ENCODE data around the gene NECAP2.
A peak's percentile ranks its signal among the peaks of the same experiment; 100 is the strongest.

The NECAP2 gene, protein sequence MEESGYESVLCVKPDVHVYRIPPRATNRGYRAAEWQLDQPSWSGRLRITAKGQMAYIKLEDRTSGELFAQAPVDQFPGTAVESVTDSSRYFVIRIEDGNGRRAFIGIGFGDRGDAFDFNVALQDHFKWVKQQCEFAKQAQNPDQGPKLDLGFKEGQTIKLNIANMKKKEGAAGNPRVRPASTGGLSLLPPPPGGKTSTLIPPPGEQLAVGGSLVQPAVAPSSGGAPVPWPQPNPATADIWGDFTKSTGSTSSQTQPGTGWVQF

DNA sequence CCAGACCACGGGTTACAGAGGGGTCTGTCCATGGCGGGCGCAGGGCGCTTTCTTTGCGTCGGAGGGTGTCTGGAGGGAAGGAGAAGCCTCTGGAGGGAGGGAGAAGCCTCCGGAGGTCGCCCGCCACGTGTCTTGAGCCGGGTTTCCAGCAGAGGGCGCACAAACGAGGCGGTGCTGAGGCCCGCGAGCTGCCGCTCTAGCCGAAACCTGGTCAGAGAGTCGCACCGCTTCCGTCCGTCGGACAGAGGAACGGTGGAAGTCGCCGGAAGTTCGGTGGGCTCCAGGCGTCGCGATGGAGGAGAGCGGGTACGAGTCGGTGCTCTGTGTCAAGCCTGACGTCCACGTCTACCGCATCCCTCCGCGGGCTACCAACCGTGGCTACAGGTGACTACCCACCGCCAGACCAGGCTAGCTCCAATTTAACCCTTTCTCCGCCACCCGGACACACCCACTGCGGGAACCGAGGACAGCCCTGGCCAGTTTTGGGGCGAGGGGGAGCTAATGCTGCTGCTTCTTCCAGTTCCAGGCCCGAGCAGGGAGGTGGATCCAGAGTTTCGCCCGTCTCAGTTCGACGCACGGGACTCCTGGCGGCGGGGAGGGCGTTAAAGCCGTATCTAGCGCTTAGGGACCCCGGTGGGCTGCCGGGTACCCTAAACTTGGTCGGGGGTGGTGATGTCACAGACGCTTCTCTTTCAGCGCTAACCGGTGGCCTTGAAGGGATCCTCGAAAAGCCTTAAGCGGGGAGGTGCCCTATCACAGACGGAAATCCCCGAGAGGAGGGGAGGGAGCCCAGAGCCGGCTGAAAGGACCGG, at the start of gene NECAP2:
Gene NECAP2 (plus strand): TSS at position 255 of the 812 bp plus-strand sequence. CDS start 38 bp downstream, at position 293.
- DNase-seq (ENCODE audit: low read depth), result peak; percentile 95

GRCh38 chr1:16391411-16391810, 49.1 kb upstream of the NECAP2 start:
- no peak for DNase-seq (ENCODE audit: low read depth)

DNA sequence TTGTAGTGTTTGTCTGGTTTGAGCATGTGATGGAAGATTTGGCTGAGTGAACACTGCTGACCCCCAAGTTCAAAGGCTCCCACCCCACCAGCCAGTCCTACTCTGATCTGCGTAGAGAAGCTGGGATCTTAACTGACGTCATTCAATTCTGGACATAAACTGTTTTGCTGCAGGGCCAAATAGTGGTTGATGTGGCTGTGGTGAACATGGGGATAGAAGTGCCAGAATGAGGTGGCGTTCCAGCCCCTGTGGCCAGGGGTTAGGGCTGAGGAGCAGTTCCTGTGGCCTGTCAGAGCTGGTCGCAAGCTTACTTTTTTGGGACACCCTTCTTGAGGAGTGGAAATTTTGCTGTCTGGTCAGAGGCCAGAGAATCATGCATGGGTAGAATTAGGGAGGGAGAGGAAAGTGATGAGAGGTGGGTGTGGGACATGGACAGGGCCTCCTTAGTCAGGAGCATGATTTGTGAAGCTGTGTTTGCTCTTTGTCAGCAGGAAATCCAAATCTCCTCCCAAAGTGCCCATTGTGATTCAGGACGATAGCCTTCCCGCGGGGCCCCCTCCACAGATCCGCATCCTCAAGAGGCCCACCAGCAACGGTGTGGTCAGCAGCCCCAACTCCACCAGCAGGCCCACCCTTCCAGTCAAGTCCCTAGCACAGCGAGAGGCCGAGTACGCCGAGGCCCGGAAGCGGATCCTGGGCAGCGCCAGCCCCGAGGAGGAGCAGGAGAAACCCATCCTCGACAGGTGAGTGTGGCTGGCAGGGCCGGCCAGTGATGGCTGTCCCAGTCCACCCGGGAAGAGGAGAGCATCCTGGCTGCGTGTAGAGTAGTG, 47.6 kb upstream of the NECAP2 start:
- no peak for DNase-seq (ENCODE audit: low read depth)

GRCh38 chr1:16393570-16394521, 46.7 kb upstream of the NECAP2 start:
- DNase-seq (ENCODE audit: low read depth), result no peak

GRCh38 chr1:16394977-16395376, 45.5 kb upstream of the NECAP2 start:
- no peak for DNase-seq (ENCODE audit: low read depth)

GRCh38 chr1:16396591-16396990, 43.9 kb upstream of the NECAP2 start:
- DNase-seq (ENCODE audit: low read depth), result no peak

GRCh38 chr1:16397120-16397519, 43.4 kb upstream of the NECAP2 start:
- no peak for DNase-seq (ENCODE audit: low read depth)

GRCh38 chr1:16398371-16398953, 42.1 kb upstream of the NECAP2 start:
- DNase-seq (ENCODE audit: low read depth), result no peak

- DNase-seq (ENCODE audit: low read depth), result no peak
Observed at GRCh38 chr1:16402742-16403141, 37.8 kb upstream of the NECAP2 start.

DNA sequence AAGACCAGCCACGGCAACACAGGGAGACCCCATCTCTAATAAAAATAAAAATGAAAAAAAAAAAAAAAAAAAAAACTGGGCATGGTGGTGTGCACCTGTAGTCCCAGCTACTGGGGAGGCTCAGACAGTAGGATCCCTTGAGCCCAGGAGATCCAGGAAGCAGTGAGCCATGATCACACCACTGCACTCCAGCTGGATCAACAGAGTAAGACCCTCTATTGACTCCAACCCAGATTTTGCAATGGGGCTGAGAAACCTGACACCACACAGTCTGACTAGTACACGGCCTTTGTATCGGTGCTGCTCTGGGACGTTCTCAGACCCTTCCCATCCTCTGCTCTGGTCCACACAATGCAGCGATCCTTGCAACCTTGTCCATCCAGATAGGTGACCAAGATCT, 35.1 kb upstream of the NECAP2 start:
- no peak for DNase-seq (ENCODE audit: low read depth)

GRCh38 chr1:16406868-16407267, 33.7 kb upstream of the NECAP2 start:
- no peak for DNase-seq (ENCODE audit: low read depth)

- DNase-seq (ENCODE audit: low read depth), result no peak
Observed at GRCh38 chr1:16409536-16410152, 30.9 kb upstream of the NECAP2 start.

DNA sequence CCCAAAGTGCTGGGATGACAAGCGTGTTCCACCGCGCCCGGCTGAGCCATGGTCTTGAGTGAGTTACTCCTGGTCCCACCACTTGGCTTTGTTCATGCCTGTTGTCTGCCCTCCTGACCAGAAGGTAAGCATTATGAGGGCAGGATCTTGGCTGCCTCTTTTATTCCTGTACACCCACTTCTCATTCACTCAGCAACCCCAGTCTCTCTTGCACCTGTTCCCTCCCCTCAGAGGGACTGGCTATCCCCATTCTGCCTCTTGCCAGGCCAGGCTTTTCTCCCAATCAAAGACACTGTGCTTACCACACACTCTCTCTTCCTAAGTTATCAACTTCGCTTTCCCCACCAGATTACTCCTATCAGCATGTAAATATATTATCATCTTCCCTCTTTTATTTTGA, 29.7 kb upstream of the NECAP2 start:
- no peak for DNase-seq (ENCODE audit: low read depth)

- DNase-seq (ENCODE audit: low read depth), result no peak
Observed at GRCh38 chr1:16413191-16413590, 27.3 kb upstream of the NECAP2 start.

DNA sequence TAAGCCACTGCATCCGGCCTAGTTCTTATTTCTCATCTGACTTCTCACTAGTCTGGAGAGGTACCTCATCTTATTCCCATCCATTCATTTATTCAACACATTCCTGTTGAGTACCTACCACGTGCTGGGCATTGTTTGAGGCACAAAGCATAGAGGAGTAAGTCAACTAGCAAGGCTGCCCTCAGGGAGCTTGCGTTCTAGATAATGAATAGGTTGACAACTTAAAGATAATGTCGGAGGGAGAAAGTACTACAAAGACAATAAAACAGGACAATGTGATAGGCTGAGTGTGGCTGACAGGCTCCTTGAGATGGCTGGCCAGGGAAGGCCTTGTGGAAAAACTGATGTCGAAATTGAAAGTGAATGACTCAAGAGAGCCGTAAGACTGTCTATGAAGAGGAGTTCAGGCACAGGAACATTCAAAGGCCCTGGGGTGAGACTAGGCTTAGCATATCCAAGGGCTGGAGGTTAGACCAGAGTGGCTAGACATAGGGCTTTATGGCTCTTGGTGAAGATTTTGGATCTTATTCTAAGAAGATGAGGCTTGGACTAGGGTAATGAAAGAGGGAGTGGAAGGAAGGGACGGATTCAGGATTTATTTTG, 21.6 kb upstream of the NECAP2 start:
- no peak for DNase-seq (ENCODE audit: low read depth)

GRCh38 chr1:16420424-16421118, 20.0 kb upstream of the NECAP2 start:
- DNase-seq (ENCODE audit: low read depth), result peak; percentile 11

DNA sequence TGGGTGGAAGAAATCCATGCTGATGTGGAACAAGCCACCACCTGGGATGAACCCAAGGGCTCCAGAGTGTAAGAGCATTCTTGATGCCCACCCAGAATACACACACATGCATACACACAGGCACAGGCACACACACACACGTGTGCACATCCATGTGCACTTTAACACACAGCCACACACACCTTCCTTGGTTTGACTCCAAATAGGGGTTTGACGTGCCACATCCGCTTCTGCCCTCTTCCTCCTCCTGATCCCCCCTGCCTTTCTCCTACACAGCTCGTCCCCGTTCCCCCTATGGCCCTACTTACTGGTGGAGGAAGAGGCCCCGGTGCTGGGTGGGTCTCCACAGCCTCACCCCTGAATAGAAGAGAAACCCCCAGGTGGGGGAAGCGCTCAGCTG, 19.3 kb upstream of the NECAP2 start:
- no peak for DNase-seq (ENCODE audit: low read depth)

DNA sequence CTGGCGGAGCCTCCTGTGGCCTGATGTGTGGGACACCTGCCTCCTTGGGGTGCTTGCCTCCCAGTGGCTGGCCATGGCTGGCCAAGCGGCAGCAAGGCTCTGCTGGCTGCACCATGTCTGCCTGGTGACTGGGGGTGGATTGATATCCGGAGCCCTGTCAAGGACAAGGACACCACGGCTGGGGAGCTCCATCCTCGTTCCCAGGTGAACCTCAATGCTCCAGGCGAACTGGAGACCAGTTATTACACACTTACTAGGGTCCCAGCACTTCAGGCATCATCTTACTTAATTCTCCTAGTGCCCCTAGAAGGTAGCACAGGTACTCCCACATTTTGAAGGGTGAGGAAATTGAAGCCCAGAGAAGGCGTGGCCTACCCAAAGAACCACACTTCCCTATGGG, 18.5 kb upstream of the NECAP2 start:
- DNase-seq (ENCODE audit: low read depth), result no peak
